ENCODE results near the gene TMEM115.

DNA sequence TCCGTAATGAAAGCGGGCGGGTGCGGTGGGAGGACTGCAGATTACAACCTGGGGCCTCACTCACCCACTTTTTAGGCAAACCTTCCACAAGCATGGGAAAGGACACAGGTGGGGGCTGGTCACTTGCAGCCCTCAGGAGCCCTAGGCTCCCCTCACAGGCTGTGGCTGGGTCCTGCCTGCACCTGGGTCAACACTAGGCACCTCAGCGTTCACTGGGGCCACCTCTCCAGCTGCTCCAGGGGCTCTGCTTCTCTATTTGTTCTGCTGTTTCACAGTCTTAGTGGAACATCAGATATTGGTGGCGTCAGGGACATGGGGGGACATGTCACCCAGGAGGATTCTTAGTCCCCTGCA, 30.1 kb upstream of the TMEM115 start:
- TF ChIP-seq, protein P1, sequence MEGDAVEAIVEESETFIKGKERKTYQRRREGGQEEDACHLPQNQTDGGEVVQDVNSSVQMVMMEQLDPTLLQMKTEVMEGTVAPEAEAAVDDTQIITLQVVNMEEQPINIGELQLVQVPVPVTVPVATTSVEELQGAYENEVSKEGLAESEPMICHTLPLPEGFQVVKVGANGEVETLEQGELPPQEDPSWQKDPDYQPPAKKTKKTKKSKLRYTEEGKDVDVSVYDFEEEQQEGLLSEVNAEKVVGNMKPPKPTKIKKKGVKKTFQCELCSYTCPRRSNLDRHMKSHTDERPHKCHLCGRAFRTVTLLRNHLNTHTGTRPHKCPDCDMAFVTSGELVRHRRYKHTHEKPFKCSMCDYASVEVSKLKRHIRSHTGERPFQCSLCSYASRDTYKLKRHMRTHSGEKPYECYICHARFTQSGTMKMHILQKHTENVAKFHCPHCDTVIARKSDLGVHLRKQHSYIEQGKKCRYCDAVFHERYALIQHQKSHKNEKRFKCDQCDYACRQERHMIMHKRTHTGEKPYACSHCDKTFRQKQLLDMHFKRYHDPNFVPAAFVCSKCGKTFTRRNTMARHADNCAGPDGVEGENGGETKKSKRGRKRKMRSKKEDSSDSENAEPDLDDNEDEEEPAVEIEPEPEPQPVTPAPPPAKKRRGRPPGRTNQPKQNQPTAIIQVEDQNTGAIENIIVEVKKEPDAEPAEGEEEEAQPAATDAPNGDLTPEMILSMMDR (IDR thresholded peaks at IDR 0.05): no peak
- no peak for TF ChIP-seq POLR2A (IDR thresholded peaks at IDR 0.05)
